ENCODE measurements around the gene P4HTM. TPM values are rescaled to one million over a fixed set of nuclear protein-coding genes. Genes with fewer than 3 reads are reported as not detected.
A peak's percentile ranks its signal among the peaks of the same experiment; 100 is the strongest.

The P4HTM gene
- total and polyA plus RNA-seq, 7 experiments from 2014 or later, result 19.7 to 74.7 (median 52.2) TPM

DNA sequence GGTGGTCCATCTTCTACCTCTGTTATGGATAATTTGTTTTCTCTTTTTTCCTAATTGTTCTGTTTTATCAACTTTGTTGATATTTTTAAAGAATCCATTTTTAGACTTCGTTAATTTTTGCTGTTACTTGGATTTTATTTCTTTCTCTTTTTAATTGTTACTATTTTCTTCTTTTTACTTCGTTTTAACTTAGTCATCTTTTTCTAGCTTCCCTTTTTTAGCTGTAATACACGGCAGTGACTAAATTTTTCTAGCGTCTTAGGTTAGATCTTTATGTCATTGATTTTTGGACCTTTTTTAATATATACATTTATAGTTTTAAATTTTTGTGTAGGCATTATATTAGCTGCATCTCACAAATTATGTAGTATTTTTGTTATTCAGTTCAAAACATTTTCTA lies 38.3 kb upstream of the P4HTM start:
- intact Hi-C loops (cut with micrococcal nuclease), result loop anchor here (1.0 to 5.0 kb wide), 4 partner anchors 34 to 266 kb away; partner anchors contain the start of genes ARIH2 (in 1 of the 2) and NCKIPSD (in 1 of the 2)
- Mint-ChIP-seq H3K27me3 (no peaks in the 10 kb centered on the region), H3K36me3 (peaks cover 0 to 15% (median 4%) of the 10 kb centered on the region in 5 donors), H3K27ac (peak overlapping the region in 1 of 9 donors; percentile 39), H3K9me3 (no peaks in the 10 kb centered on the region), H3K4me3 (no peak overlapping the region), H3K4me1 (peaks cover 11 to 35% (median 16%) of the 10 kb centered on the region in 7 donors)
- H3K27me3 ChIP-seq (ENCODE audit: control insufficient read depth in 2 of 2, insufficient read depth in 2 of 2, low read length in 2 of 2), result no peaks in the 10 kb centered on the region
- POLR2A ChIA-PET, result no interaction called here
- DNase-seq, result no peak
- no peak for ATAC-seq
- no peak overlapping the region for H3K27ac ChIP-seq (ENCODE audit: low read depth, low read length)
- H3K4me1 ChIP-seq (ENCODE audit: control insufficient read depth in 2 of 2, insufficient read depth in 2 of 2, low read length in 2 of 2), result no peaks in the 10 kb centered on the region
- H3K36me3 ChIP-seq (ENCODE audit: control insufficient read depth in 2 of 3, insufficient read depth in 3 of 3, low read length in 3 of 3), result peaks cover 0 to 11% (median 0%) of the 10 kb centered on the region in 3 experiments
- CTCF ChIA-PET, result interaction anchor here (0.8 to 2.9 kb wide), 4 partner anchors 8 to 268 kb away, joined by 3 to 21 read pairs (median 4); no protein-coding TSS in a partner anchor
- no peaks in the 10 kb centered on the region for H3K9me3 ChIP-seq (ENCODE audit: control insufficient read depth in 2 of 3, low read length in 3 of 3)
- H3K4me3 ChIP-seq (ENCODE audit: low read length), result no peak overlapping the region

DNA sequence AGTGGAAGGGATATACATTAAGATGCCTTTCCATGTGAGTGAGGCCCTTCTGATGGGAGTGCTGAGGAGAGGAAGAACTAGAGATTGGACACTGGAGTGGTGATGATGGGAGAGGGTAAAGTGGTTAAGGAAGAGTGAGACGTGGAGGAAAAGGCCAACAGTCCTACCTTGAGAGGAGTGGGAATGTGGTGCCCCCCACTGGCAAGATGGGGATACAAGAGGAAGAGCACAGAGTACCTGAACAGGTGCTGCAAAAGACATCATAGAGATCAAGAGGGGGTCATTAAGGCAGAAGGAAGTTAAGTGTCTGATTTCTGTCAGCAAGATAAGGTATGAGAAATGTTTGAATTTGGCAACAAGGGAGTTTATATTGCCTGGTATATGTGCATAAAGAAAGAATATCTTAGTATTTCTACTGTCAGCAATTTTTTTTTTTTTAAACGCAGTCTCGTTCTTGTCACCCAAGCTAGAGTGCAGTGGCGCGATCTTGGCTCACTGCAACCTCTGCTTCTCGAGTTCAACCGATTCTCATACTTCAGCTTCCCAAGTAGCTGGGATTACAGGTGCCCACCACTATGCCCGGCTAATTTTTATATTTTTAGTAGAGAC lies 37.4 kb upstream of the P4HTM start:
- peak overlapping the region in 3 of 9 donors; percentile 2 to 33 (median 13) for H3K27ac Mint-ChIP-seq
- H3K4me1 Mint-ChIP-seq, result peaks cover 13 to 35% (median 17%) of the 10 kb centered on the region in 7 donors
- ATAC-seq (peak; percentile 79), DNase-seq (peak; percentile 21 to 52 (median 33))
- CTCF ChIA-PET, result interaction anchor here (0.9 to 2.9 kb wide), 3 partner anchors 9 to 269 kb away, joined by 3 to 21 read pairs (median 4); no protein-coding TSS in a partner anchor
- H3K9me3 Mint-ChIP-seq, result no peaks in the 10 kb centered on the region
- H3K4me3 Mint-ChIP-seq, result no peak overlapping the region
- intact Hi-C loops (cut with micrococcal nuclease), result loop anchor here (1.0 to 5.0 kb wide), 4 partner anchors 35 to 267 kb away; partner anchors contain the start of genes ARIH2 (in 1 of the 2) and NCKIPSD (in 1 of the 2)
- peaks cover 0 to 15% (median 4%) of the 10 kb centered on the region in 5 donors for H3K36me3 Mint-ChIP-seq
- no peak overlapping the region for H3K27ac ChIP-seq (ENCODE audit: low read depth, low read length)
- no peaks in the 10 kb centered on the region for H3K27me3 Mint-ChIP-seq
- H3K4me1 ChIP-seq (ENCODE audit: control insufficient read depth in 2 of 2, insufficient read depth in 2 of 2, low read length in 2 of 2), result no peaks in the 10 kb centered on the region
- POLR2A ChIA-PET, result no interaction called here
- H3K36me3 ChIP-seq (ENCODE audit: control insufficient read depth in 2 of 3, insufficient read depth in 3 of 3, low read length in 3 of 3), result peaks cover 0 to 17% (median 0%) of the 10 kb centered on the region in 3 experiments
- H3K4me3 ChIP-seq (ENCODE audit: low read length), result no peak overlapping the region
- no peaks in the 10 kb centered on the region for H3K27me3 ChIP-seq (ENCODE audit: control insufficient read depth in 2 of 2, insufficient read depth in 2 of 2, low read length in 2 of 2)
- no peaks in the 10 kb centered on the region for H3K9me3 ChIP-seq (ENCODE audit: control insufficient read depth in 2 of 3, low read length in 3 of 3)

DNA sequence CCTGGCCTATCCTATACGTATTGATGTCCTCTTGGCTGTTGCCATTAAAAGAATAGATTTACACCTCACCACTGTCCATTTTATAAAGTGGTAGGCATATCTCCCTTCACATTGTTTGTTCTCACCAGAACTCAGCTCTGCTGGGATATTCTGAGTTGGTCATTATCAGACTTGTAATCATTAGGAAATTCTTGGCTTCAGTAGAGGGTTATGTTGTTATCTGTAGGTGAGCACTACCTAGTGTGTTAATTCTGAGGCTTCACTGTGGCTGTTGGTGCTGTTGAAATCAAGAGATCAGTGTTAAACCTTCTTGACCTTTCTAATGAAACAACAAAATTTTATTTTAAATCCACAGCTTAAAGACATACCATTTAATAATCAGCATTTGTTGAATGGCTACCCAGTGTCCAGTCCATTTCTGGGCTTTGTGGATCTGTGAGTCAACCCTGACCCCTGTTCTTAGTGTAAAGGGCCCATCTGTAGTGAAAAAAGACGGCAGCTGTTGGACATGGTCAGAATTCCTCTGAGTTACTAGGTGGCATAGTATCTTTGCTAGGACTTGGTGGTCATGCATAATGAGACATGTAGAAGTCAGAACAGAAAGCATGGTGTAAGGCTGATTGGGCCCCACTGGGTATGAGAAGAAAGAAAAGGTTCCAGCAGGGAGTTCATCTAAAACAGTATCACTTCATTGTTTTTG lies 32.9 kb upstream of the P4HTM start:
- Mint-ChIP-seq H3K36me3 (peaks cover 0 to 15% (median 4%) of the 10 kb centered on the region in 5 donors), H3K27ac (peak overlapping the region in 3 of 9 donors; percentile 0 to 56 (median 28)), H3K9me3 (no peaks in the 10 kb centered on the region), H3K4me3 (no peak overlapping the region), H3K27me3 (no peaks in the 10 kb centered on the region), H3K4me1 (peaks cover 7 to 17% (median 12%) of the 10 kb centered on the region in 7 donors)
- POLR2A ChIA-PET, result interaction anchor here (0.7 kb wide), 1 partner anchor 47 kb away, joined by 3 read pairs; no protein-coding TSS in a partner anchor
- Histone ChIP-seq H3K4me1 (ENCODE audit: control insufficient read depth in 2 of 2, insufficient read depth in 2 of 2, low read length in 2 of 2) (no peaks in the 10 kb centered on the region), H3K27me3 (ENCODE audit: control insufficient read depth in 2 of 2, insufficient read depth in 2 of 2, low read length in 2 of 2) (no peaks in the 10 kb centered on the region), H3K36me3 (ENCODE audit: control insufficient read depth in 2 of 3, insufficient read depth in 3 of 3, low read length in 3 of 3) (peaks cover 0 to 32% (median 0%) of the 10 kb centered on the region in 3 experiments), H3K9me3 (ENCODE audit: control insufficient read depth in 2 of 3, low read length in 3 of 3) (no peaks in the 10 kb centered on the region), H3K27ac (ENCODE audit: low read depth, low read length) (no peak overlapping the region), H3K4me3 (ENCODE audit: low read length) (no peak overlapping the region)
- no peak for DNase-seq
- CTCF ChIA-PET, result interaction anchor here (0.7 to 0.8 kb wide), 2 partner anchors 29 to 504 kb away, joined by 3 read pairs; no protein-coding TSS in a partner anchor
- intact Hi-C loops (cut with micrococcal nuclease), result no loop called here
- no peak for ATAC-seq

DNA sequence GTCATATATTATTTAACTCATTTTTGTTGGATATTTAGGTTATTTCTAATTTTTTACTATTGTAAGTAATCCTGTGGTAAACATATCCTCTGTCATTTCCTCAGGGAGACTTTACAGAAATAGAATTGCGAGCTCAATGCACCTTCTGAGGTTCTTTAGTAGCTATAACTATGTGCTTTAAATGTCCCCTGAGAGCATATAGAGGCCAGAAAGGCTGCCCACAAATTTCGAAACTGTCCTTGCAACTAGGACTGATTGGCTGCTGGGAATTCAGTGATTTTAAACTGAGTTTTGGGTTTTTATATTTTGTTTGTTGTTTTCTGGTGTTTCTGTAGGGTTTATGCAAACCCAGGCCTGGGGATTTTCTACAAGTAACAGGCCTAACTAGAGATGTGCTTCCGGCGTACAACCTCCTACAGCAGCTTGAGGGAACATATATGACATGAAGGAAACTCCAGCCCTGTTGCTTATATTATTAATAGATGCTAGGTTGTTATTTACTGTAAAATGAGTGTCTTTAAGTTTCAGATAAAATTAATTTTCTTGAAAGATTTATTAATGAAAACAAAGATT lies 29.1 kb upstream of the P4HTM start:
- no peak overlapping the region for H3K4me3 ChIP-seq (ENCODE audit: low read length)
- H3K4me3 Mint-ChIP-seq, result no peak overlapping the region
- H3K4me1 Mint-ChIP-seq, result peaks cover 0 to 6% (median 3%) of the 10 kb centered on the region in 7 donors
- H3K9me3 Mint-ChIP-seq, result no peaks in the 10 kb centered on the region
- ATAC-seq (no peak), DNase-seq (no peak)
- H3K36me3 Mint-ChIP-seq, result peaks cover 0 to 16% (median 3%) of the 10 kb centered on the region in 5 donors
- ChIA-PET POLR2A (no interaction called here), CTCF (no interaction called here)
- no peaks in the 10 kb centered on the region for H3K27me3 ChIP-seq (ENCODE audit: control insufficient read depth in 2 of 2, insufficient read depth in 2 of 2, low read length in 2 of 2)
- intact Hi-C loops (cut with micrococcal nuclease), result no loop called here
- no peaks in the 10 kb centered on the region for H3K27me3 Mint-ChIP-seq
- no peaks in the 10 kb centered on the region for H3K4me1 ChIP-seq (ENCODE audit: control insufficient read depth in 2 of 2, insufficient read depth in 2 of 2, low read length in 2 of 2)
- no peak overlapping the region for H3K27ac ChIP-seq (ENCODE audit: low read depth, low read length)
- H3K27ac Mint-ChIP-seq, result peak overlapping the region in 1 of 9 donors; percentile 52
- H3K9me3 ChIP-seq (ENCODE audit: control insufficient read depth in 2 of 3, low read length in 3 of 3), result no peaks in the 10 kb centered on the region
- H3K36me3 ChIP-seq (ENCODE audit: control insufficient read depth in 2 of 3, insufficient read depth in 3 of 3, low read length in 3 of 3), result peaks cover 0 to 54% (median 4%) of the 10 kb centered on the region in 3 experiments

DNA sequence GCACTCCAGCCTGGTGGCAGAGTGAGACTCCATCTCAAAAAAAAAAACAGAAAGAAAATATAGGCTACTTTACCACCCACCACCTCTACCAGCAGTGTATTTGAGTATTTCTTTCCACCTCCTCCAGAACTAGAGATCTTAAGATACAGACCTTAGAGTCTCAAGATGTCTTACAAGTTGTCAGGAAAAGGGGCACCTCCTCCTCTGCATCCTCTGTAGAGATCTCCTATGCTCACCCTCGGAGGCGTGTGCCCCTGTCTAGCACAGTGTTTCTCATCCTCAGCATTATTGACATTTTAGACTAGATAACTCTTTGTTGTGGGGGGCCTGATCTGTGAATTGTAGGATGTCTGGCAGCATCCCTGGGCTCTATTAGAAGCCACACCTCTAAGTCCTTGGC lies 27.7 kb upstream of the P4HTM start:
- Histone ChIP-seq H3K4me1 (ENCODE audit: control insufficient read depth in 2 of 2, insufficient read depth in 2 of 2, low read length in 2 of 2) (no peaks in the 10 kb centered on the region), H3K4me3 (ENCODE audit: low read length) (no peak overlapping the region), H3K36me3 (ENCODE audit: control insufficient read depth in 2 of 3, insufficient read depth in 3 of 3, low read length in 3 of 3) (peaks cover 0 to 61% (median 11%) of the 10 kb centered on the region in 3 experiments), H3K9me3 (ENCODE audit: control insufficient read depth in 2 of 3, low read length in 3 of 3) (no peaks in the 10 kb centered on the region), H3K27me3 (ENCODE audit: control insufficient read depth in 2 of 2, insufficient read depth in 2 of 2, low read length in 2 of 2) (no peaks in the 10 kb centered on the region), H3K27ac (ENCODE audit: low read depth, low read length) (no peak overlapping the region)
- H3K4me1 Mint-ChIP-seq, result peaks cover 0 to 11% (median 5%) of the 10 kb centered on the region in 7 donors
- ATAC-seq (no peak), DNase-seq (no peak)
- peaks cover 0 to 21% (median 7%) of the 10 kb centered on the region in 5 donors for H3K36me3 Mint-ChIP-seq
- ChIA-PET POLR2A (no interaction called here), CTCF (no interaction called here)
- peak overlapping the region in 6 of 9 donors; percentile 5 to 60 (median 42) for H3K27ac Mint-ChIP-seq
- intact Hi-C loops (cut with micrococcal nuclease), result no loop called here
- H3K4me3 Mint-ChIP-seq, result no peak overlapping the region
- no peaks in the 10 kb centered on the region for H3K9me3 Mint-ChIP-seq
- H3K27me3 Mint-ChIP-seq, result no peaks in the 10 kb centered on the region

DNA sequence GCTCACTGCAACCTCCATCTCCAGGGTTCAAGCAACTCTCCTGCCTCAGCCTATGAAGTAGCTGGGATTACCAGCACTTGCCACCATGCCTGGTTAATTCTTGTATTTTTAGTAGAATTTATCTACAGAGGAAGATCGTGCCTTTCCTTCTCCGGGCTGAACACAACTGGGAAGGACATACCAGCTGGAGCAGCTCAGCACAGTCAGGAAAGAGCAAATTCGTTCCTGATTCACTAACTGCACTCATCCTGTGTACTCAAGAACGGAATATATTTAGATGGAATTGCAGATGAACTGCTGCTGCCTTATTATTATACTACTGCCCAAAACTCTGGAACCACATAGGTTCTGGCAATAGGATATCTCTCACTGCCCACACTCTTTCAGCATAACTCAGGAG lies 27.1 kb upstream of the P4HTM start:
- Mint-ChIP-seq H3K4me1 (peaks cover 0 to 10% (median 4%) of the 10 kb centered on the region in 7 donors), H3K27ac (peak overlapping the region in 2 of 9 donors; percentile 14 to 62), H3K9me3 (no peaks in the 10 kb centered on the region), H3K4me3 (no peak overlapping the region), H3K27me3 (no peaks in the 10 kb centered on the region), H3K36me3 (peaks cover 0 to 22% (median 8%) of the 10 kb centered on the region in 5 donors)
- no peaks in the 10 kb centered on the region for H3K4me1 ChIP-seq (ENCODE audit: control insufficient read depth in 2 of 2, insufficient read depth in 2 of 2, low read length in 2 of 2)
- CTCF ChIA-PET, result no interaction called here
- POLR2A ChIA-PET, result no interaction called here
- H3K9me3 ChIP-seq (ENCODE audit: control insufficient read depth in 2 of 3, low read length in 3 of 3), result no peaks in the 10 kb centered on the region
- DNase-seq (no peak), ATAC-seq (no peak)
- peaks cover 0 to 61% (median 11%) of the 10 kb centered on the region in 3 experiments for H3K36me3 ChIP-seq (ENCODE audit: control insufficient read depth in 2 of 3, insufficient read depth in 3 of 3, low read length in 3 of 3)
- no peak overlapping the region for H3K4me3 ChIP-seq (ENCODE audit: low read length)
- no peaks in the 10 kb centered on the region for H3K27me3 ChIP-seq (ENCODE audit: control insufficient read depth in 2 of 2, insufficient read depth in 2 of 2, low read length in 2 of 2)
- H3K27ac ChIP-seq (ENCODE audit: low read depth, low read length), result no peak overlapping the region
- intact Hi-C loops (cut with micrococcal nuclease), result no loop called here
